ENCODE measurements around the gene WDR86.

WDR86 gene

DNA sequence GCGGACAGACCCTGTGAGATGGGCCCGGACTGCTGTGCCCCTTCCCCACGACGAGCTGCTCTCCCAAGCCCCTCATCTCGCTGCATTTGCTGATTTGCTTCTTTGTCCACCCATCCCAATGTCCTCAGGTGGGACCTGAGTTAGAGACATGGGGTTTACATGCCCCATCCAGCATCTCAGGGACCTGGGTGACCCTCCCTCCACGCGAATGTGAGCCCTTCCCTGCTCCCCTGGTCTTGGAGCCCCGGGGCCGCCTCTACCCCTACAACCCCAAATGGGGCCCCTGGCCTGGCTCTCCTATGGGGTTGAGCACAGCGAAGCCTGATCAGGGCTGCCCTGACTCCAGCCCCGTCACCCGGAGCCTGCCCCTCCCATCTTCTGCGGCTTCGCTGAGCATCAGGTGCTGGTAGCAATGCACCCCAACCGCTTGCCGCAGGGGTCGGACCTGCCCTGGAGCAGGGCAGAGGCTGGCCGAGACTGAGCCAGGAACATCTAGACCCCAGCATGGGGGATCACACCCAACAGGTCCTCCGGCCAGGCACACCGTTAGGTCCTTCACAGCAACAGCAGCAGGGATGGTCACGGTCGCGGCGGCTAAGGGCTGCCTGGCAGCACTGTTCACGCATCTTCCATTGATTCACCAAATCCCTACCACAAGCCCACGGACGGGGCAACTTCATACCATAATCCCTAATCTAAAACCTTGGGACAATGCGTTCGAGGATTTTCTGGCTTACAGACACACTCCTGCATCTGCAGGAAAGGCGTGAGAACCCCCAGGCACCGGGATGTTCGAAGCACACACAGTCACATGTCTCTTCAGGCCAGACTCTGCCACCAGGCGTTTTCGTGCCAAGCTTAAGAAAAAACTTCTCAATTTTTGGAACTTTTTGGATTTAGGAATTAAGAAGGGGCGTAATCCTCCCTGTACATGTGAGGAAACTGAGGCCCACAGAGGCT is 15.5 kb downstream of the WDR86 start:
- H3K27ac ChIP-seq = peak overlapping the region; percentile 45
- H3K4me3 ChIP-seq (ENCODE audit: low read depth, low read length) = no peak overlapping the region
- H3K79me2 ChIP-seq = peaks cover 38% of the 10 kb centered on the region
- peaks cover 18% of the 10 kb centered on the region for H3K4me1 ChIP-seq
- H3K27me3 ChIP-seq (ENCODE audit: control insufficient read depth, insufficient read depth, low read length) = no peaks in the 10 kb centered on the region
- H3K36me3 ChIP-seq (ENCODE audit: control insufficient read depth, insufficient read depth, low read length) = no peaks in the 10 kb centered on the region
- H2AFZ ChIP-seq = no peak overlapping the region
- H3K9me3 ChIP-seq (ENCODE audit: control insufficient read depth, low read length) = no peaks in the 10 kb centered on the region
- no peak overlapping the region for H3K9ac ChIP-seq
- H3K4me2 ChIP-seq (ENCODE audit: low read length) = peak overlapping the region; percentile 67
- TF ChIP-seq, protein P1, sequence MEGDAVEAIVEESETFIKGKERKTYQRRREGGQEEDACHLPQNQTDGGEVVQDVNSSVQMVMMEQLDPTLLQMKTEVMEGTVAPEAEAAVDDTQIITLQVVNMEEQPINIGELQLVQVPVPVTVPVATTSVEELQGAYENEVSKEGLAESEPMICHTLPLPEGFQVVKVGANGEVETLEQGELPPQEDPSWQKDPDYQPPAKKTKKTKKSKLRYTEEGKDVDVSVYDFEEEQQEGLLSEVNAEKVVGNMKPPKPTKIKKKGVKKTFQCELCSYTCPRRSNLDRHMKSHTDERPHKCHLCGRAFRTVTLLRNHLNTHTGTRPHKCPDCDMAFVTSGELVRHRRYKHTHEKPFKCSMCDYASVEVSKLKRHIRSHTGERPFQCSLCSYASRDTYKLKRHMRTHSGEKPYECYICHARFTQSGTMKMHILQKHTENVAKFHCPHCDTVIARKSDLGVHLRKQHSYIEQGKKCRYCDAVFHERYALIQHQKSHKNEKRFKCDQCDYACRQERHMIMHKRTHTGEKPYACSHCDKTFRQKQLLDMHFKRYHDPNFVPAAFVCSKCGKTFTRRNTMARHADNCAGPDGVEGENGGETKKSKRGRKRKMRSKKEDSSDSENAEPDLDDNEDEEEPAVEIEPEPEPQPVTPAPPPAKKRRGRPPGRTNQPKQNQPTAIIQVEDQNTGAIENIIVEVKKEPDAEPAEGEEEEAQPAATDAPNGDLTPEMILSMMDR (IDR thresholded peaks at IDR 0.05) = no peak

DNA sequence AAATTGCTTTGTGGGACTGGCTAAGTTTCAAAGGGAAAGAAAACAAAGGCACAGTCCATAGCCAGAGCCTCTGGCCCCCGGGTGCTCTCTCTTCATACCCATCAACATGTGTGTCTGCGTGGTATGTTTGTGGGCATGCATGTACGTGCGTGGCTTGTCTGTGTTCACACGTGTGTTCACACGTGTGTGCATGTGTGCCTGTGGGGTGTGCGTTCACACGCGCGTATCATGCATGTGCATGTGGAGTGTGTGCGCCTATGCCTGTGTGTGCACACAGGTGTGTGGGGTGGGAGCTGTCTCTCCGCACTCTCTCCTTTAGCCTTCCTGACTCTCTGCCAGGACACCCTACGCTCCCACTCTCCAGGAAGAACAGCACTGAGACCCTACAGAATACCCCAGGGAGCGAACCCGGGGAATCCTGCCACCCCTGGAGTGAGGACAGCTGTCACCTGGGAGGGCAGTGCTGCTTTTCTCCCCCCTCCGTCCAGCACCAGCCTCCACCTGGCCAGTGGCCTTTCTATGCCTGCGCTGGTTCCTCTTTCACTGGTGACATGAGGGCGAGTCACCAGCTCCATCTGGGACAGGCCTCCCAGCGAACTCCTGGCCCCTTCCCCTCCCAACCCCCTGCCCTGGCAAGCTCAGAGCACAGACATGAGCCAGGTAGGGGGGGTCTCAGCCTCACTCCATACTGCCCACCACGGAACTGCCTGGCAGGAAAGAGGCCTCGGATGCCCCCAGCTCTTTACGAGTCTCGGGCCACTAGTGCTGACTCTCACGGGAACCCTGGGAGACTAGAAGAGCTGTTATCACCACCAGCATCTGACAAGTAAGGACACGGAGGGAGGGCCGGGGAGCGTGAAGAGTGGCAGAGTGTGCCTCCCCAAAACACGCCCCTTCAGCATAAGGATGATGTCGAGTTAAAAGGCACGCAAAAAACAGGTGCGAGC is 16.5 kb downstream of the WDR86 start:
- H3K79me2 ChIP-seq = peaks cover 29% of the 10 kb centered on the region
- TF ChIP-seq, protein P1 (IDR thresholded peaks at IDR 0.05) = no peak
- H3K9ac ChIP-seq = no peak overlapping the region
- H2AFZ ChIP-seq = peak overlapping the region; percentile 16
- H3K4me3 ChIP-seq (ENCODE audit: low read depth, low read length) = no peak overlapping the region
- no peaks in the 10 kb centered on the region for H3K27me3 ChIP-seq (ENCODE audit: control insufficient read depth, insufficient read depth, low read length)
- H3K4me1 ChIP-seq = peaks cover 18% of the 10 kb centered on the region
- H3K36me3 ChIP-seq (ENCODE audit: control insufficient read depth, insufficient read depth, low read length) = no peaks in the 10 kb centered on the region
- H3K27ac ChIP-seq = peak overlapping the region; percentile 45
- peak overlapping the region; percentile 67 for H3K4me2 ChIP-seq (ENCODE audit: low read length)
- no peaks in the 10 kb centered on the region for H3K9me3 ChIP-seq (ENCODE audit: control insufficient read depth, low read length)

DNA sequence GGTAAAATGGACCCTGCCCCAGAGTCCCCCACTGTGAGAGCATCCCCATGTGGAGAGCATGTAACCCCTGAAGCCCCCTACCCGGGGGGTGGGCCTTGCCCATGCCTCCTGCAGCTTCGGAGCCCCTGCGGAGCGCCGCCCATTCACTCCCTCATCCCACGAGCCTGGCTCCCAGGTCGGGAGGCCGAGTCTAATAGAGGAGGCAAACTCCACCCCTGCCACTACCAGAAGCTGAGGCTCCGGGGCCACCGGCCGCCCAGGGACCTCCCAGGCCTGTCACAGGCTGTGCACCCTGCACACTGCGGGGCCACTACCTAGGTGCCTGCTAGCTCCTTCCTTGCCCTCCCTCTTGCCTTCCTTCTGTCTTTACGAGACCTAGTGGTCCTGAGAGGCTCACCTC is 17.4 kb downstream of the WDR86 start:
- TF ChIP-seq, protein P1 (IDR thresholded peaks at IDR 0.05) = no peak
- no peak overlapping the region for H3K4me2 ChIP-seq (ENCODE audit: low read length)
- H3K9me3 ChIP-seq (ENCODE audit: control insufficient read depth, low read length) = no peaks in the 10 kb centered on the region
- no peak overlapping the region for H3K27ac ChIP-seq
- no peaks in the 10 kb centered on the region for H3K36me3 ChIP-seq (ENCODE audit: control insufficient read depth, insufficient read depth, low read length)
- H3K79me2 ChIP-seq = peaks cover 24% of the 10 kb centered on the region
- no peak overlapping the region for H3K4me3 ChIP-seq (ENCODE audit: low read depth, low read length)
- H3K4me1 ChIP-seq = peaks cover 21% of the 10 kb centered on the region
- H2AFZ ChIP-seq = no peak overlapping the region
- H3K9ac ChIP-seq = no peak overlapping the region
- H3K27me3 ChIP-seq (ENCODE audit: control insufficient read depth, insufficient read depth, low read length) = no peaks in the 10 kb centered on the region

DNA sequence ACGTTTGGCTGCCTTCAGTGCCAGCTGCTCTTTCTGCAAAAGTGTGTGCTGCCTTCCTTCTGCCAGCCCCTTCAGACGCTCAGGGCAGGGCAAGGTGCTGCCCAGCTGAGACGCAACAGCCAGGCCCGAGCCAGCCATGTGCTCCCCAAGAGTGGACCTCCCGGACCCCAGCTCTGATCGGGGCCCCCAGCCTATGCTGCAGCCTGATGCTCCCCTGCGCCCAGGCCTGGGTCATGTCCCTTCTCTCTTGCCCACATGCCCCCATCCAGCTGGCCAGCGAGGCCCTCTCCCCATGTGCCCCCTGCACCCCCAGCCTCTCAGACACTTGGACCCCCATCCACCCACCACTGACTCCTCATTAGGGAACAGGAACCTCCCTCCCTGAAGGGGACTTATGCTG is 17.8 kb downstream of the WDR86 start:
- TF ChIP-seq, protein P1 (IDR thresholded peaks at IDR 0.05) = no peak
- Histone ChIP-seq H3K27me3 (ENCODE audit: control insufficient read depth, insufficient read depth, low read length) (no peaks in the 10 kb centered on the region), H3K36me3 (ENCODE audit: control insufficient read depth, insufficient read depth, low read length) (no peaks in the 10 kb centered on the region), H3K9me3 (ENCODE audit: control insufficient read depth, low read length) (no peaks in the 10 kb centered on the region), H3K4me3 (ENCODE audit: low read depth, low read length) (no peak overlapping the region), H3K79me2 (peaks cover 20% of the 10 kb centered on the region), H2AFZ (no peak overlapping the region), H3K27ac (no peak overlapping the region), H3K4me2 (ENCODE audit: low read length) (no peak overlapping the region), H3K9ac (no peak overlapping the region), H3K4me1 (peaks cover 25% of the 10 kb centered on the region)

Measured in parathyroid adenoma (tissue), 2 donors.